ENCODE results near the gene CACNG8.

- no peak for TF ChIP-seq CTCF (IDR thresholded peaks at IDR 0.05)
- TF ChIP-seq MXI1 (IDR thresholded peaks at IDR 0.05; ENCODE audit: low read depth, low read length) = no peak
- TF ChIP-seq GABPA (IDR thresholded peaks at IDR 0.05; ENCODE audit: low read depth) = no peak
- TF ChIP-seq RXRA (IDR thresholded peaks at IDR 0.05; ENCODE audit: borderline replicate concordance, low read depth) = no peak
- no peak for TF ChIP-seq POLR2AphosphoS5 (IDR thresholded peaks at IDR 0.05; ENCODE audit: low read depth, low read length)
- no peak for TF ChIP-seq YY1 (IDR thresholded peaks at IDR 0.05; ENCODE audit: low read depth)
Observed at GRCh38 chr19:53992211-53992610, 29.5 kb downstream of the CACNG8 start.

Data from SK-N-SH (cell line).